Tibial artery (tissue), 4 donors: ENCODE measurements around the gene ZNF532.

Experiments
- DNase-seq, 2 donors: peaks; one replicate each; pipeline ENCODE4 v3.0.0-alpha.2; 2019
- H3K27ac ChIP-seq, 2 donors: fragments of 200-600 bp; sonication (generic) in 1 of 2; 1 replicate in 1 of 2; 2 replicates in 1 of 2; pipeline ENCODE4 v1.5.1; 2018 to 2019; ENCODE audit warnings: mild to moderate bottlenecking in 1 of 2
- H3K27me3 ChIP-seq, 2 donors: fragments of 200-600 bp; sonication (generic) in 1 of 2; one replicate each; pipeline versions ENCODE4 v1.5.1 to v1.6.0; 2016 to 2019
- H3K36me3 ChIP-seq, 3 donors: fragments of 200-600 bp; sonication (generic) in 2 of 3; one replicate each; pipeline ENCODE4 v1.5.1; 2016 to 2019; ENCODE audit warnings: mild to moderate bottlenecking in 2 of 3
- H3K4me1 ChIP-seq, 4 donors: fragments of 200-600 bp; sonication (generic) in 2 of 4; 1 replicate in 3 of 4; 2 replicates in 1 of 4; pipeline ENCODE4 v1.5.1; 2016 to 2019
- H3K4me3 ChIP-seq, 2 donors: fragments of 200-600 bp; sonication (generic) in 1 of 2; 1 replicate in 1 of 2; 2 replicates in 1 of 2; pipeline ENCODE4 v1.5.1; 2018 to 2019; ENCODE audit warnings: mild to moderate bottlenecking in 2 of 2
- H3K9me3 ChIP-seq, 3 donors: fragments of 200-600 bp; sonication (generic) in 1 of 3; one replicate each; pipeline ENCODE4 v1.5.1; 2016 to 2019
- CTCF ChIP-seq, 2 experiments: fragments of 200-600 bp in 1 of 2; fragments of 450-650 bp in 1 of 2; IDR thresholded peaks; one replicate each; pipeline ENCODE4 v1.5.1; 2017 to 2019; ENCODE audit warnings: antibody characterized with exemption in 2 of 2, mild to moderate bottlenecking in 1 of 2, moderate library complexity in 1 of 2
- intact Hi-C: fragments of 100-400 bp; cut with DNase I; formaldehyde crosslinking; loops from one replicate; pipeline ENCODE4 v1.15.0; 2023; ENCODE audit warnings: low total_unique reads

Gene ZNF532

GRCh38 chr18:58991167-58991798, 126.6 kb downstream of the ZNF532 start:
- no peaks in the 10 kb centered on the region for H3K9me3 ChIP-seq
- peak in 1 of 2 experiments; percentile 57 for TF ChIP-seq CTCF (IDR thresholded peaks at IDR 0.05)
- no peak overlapping the region for H3K4me3 ChIP-seq
- peak overlapping the region; percentile 78 to 84 for H3K27ac ChIP-seq
- H3K36me3 ChIP-seq: no peaks in the 10 kb centered on the region
- no peak for DNase-seq
- peaks cover 0 to 78% (median 57%) of the 10 kb centered on the region in 4 donors for H3K4me1 ChIP-seq
- no peaks in the 10 kb centered on the region for H3K27me3 ChIP-seq
- intact Hi-C loops: loop anchor here (10.0 kb wide), 1 partner anchor 126 kb away; the partner anchor contains the start of gene ZNF532

- Histone ChIP-seq H3K9me3 (no peaks in the 10 kb centered on the region), H3K27ac (peak overlapping the region; percentile 78 to 84), H3K4me1 (peaks cover 0 to 90% (median 68%) of the 10 kb centered on the region in 4 donors), H3K36me3 (no peaks in the 10 kb centered on the region), H3K27me3 (no peaks in the 10 kb centered on the region), H3K4me3 (no peak overlapping the region)
- DNase-seq: no peak
- intact Hi-C loops: loop anchor here (10.0 kb wide), 1 partner anchor 128 kb away; the partner anchor contains the start of gene ZNF532
- TF ChIP-seq CTCF (IDR thresholded peaks at IDR 0.05): no peak
Measured at GRCh38 chr18:58992301-58993231, 127.9 kb downstream of the ZNF532 start.

GRCh38 chr18:58993260-58993659, 128.6 kb downstream of the ZNF532 start:
- no peak for TF ChIP-seq CTCF (IDR thresholded peaks at IDR 0.05)
- no peaks in the 10 kb centered on the region for H3K27me3 ChIP-seq
- H3K4me1 ChIP-seq: peaks cover 0 to 91% (median 68%) of the 10 kb centered on the region in 4 donors
- no peak for DNase-seq
- intact Hi-C loops: loop anchor here (10.0 kb wide), 1 partner anchor 128 kb away; the partner anchor contains the start of gene ZNF532
- H3K27ac ChIP-seq: peak overlapping the region; percentile 78 to 84
- H3K9me3 ChIP-seq: no peaks in the 10 kb centered on the region
- H3K4me3 ChIP-seq: no peak overlapping the region
- H3K36me3 ChIP-seq: no peaks in the 10 kb centered on the region

DNA sequence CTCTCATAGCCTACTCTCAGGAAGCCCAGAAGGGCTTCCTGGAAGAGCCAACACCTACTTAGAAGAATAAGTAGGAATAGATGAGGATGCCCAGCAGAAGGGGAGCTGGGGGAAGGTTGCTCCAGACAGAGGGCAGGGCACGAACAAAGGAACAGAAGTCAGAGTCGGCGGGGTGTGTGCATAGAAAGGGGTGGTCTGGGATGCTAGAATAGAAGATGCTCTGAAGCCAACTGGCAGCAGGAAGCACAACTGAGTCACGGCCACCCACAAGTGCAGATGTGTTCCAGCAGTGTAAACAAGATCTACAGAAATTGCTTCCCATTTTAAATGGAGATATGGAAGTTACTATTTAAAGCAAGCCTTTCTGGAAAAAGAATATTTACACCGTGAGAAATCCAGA, 131.0 kb downstream of the ZNF532 start:
- Histone ChIP-seq H3K27ac (peak overlapping the region; percentile 78 to 84), H3K4me1 (peaks cover 0 to 95% (median 64%) of the 10 kb centered on the region in 4 donors), H3K27me3 (no peaks in the 10 kb centered on the region), H3K9me3 (no peaks in the 10 kb centered on the region), H3K4me3 (no peak overlapping the region), H3K36me3 (no peaks in the 10 kb centered on the region)
- intact Hi-C loops: loop anchor here (5.0 to 10.0 kb wide), 2 partner anchors 57 to 131 kb away; partner anchors contain the start of gene ZNF532
- DNase-seq: no peak
- TF ChIP-seq CTCF (IDR thresholded peaks at IDR 0.05): no peak

GRCh38 chr18:58996131-58996641, 131.5 kb downstream of the ZNF532 start:
- Histone ChIP-seq H3K4me3 (no peak overlapping the region), H3K9me3 (no peaks in the 10 kb centered on the region), H3K27me3 (no peaks in the 10 kb centered on the region), H3K36me3 (no peaks in the 10 kb centered on the region), H3K4me1 (peaks cover 0 to 90% (median 61%) of the 10 kb centered on the region in 4 donors), H3K27ac (peak overlapping the region; percentile 78 to 84)
- intact Hi-C loops: loop anchor here (5.0 to 10.0 kb wide), 2 partner anchors 56 to 131 kb away; partner anchors contain the start of gene ZNF532
- no peak for DNase-seq
- no peak for TF ChIP-seq CTCF (IDR thresholded peaks at IDR 0.05)
